GM21360 (cell line): ENCODE measurements around the gene COPG1.
"Not testable (repeated sequence)": the region's sequence is repeated elsewhere in the genome, so short reads cannot be mapped to it uniquely, and the experiment has no call there.

ENCODE experiments used
- ATAC-seq: cut with Tn5 transposase; IDR thresholded peaks from one replicate; pipeline ENCODE4 v1.9.1; 2021; ENCODE audit warnings: mild to moderate bottlenecking, moderate library complexity; ENCODE audit not compliant: unreplicated experiment

The COPG1 gene

GRCh38 chr3:129240436-129240835 is 9.0 kb upstream of the COPG1 start:
- no peak for ATAC-seq

- ATAC-seq, result no peak
These were observed 4.3 kb upstream of the COPG1 start for GRCh38 chr3:129245141-129245540.

GRCh38 chr3:129245641-129246306 is 3.6 kb upstream of the COPG1 start:
- ATAC-seq, result peak; percentile 55

- no peak for ATAC-seq
These were observed 2.8 kb upstream of the COPG1 start for GRCh38 chr3:129246636-129247035.

- no peak for ATAC-seq
These were observed 973 bp upstream of the COPG1 start for GRCh38 chr3:129248286-129248979.

GRCh38 chr3:129252748-129253147 is 3.3 kb downstream of the COPG1 start:
- ATAC-seq, result no peak

- ATAC-seq, result no peak
These were observed 5.3 kb downstream of the COPG1 start for GRCh38 chr3:129254536-129255230.

- no peak for ATAC-seq
These were observed 6.9 kb downstream of the COPG1 start for GRCh38 chr3:129256270-129256669.

- no peak for ATAC-seq
These were observed 8.2 kb downstream of the COPG1 start for GRCh38 chr3:129257609-129258008.

- no peak for ATAC-seq
These were observed 10.4 kb downstream of the COPG1 start for GRCh38 chr3:129259612-129260477.

GRCh38 chr3:129260606-129261005 is 11.2 kb downstream of the COPG1 start:
- no peak for ATAC-seq

GRCh38 chr3:129261894-129262293 is 12.5 kb downstream of the COPG1 start:
- no peak for ATAC-seq

GRCh38 chr3:129263161-129263910 is 13.9 kb downstream of the COPG1 start:
- no peak for ATAC-seq

- not testable (repeated sequence) for ATAC-seq
These were observed 15.6 kb downstream of the COPG1 start for GRCh38 chr3:129264994-129265393.

GRCh38 chr3:129266651-129267050 is 17.2 kb downstream of the COPG1 start:
- ATAC-seq, result no peak

- no peak for ATAC-seq
These were observed 19.0 kb downstream of the COPG1 start for GRCh38 chr3:129268396-129268795.

GRCh38 chr3:129271674-129272073 is 22.3 kb downstream of the COPG1 start:
- ATAC-seq, result no peak

- ATAC-seq, result peak; percentile 75
These were observed 27.0 kb downstream of the COPG1 start for GRCh38 chr3:129276385-129276784.

- ATAC-seq, result no peak
These were observed 28.4 kb downstream of the COPG1 start for GRCh38 chr3:129277829-129278271.

- peak; percentile 42 for ATAC-seq
These were observed 29.1 kb downstream of the COPG1 start, which contains the start of gene HMCES for GRCh38 chr3:129278439-129278965. HMCES (plus strand) TSS chr3:129278870; CDS start chr3:129279733, 863 bp downstream.
